Adrenal gland (tissue), 5 donors: ENCODE data around the gene TMEM156.

Experiments
- POLR2A ChIP-seq, 2 donors: fragments of 450-650 bp; IDR thresholded peaks; one replicate each; pipeline ENCODE4 v1.6.1; 2017; ENCODE audit warnings: antibody characterized with exemption in 2 of 2, mild to moderate bottlenecking in 2 of 2, moderate library complexity in 1 of 2
- TF ChIP-seq, protein P1 (sequence below), 6 experiments: fragments of 450-650 bp in 4 of 6; fragments of 200-600 bp in 2 of 6; sonication (generic) in 1 of 6; IDR thresholded peaks; 1 replicate in 5 of 6; 2 replicates in 1 of 6; pipeline versions ENCODE4 v1.5.1 to v1.8.0; 2016 to 2021; ENCODE audit warnings: antibody characterized with exemption in 6 of 6, mild to moderate bottlenecking in 2 of 6, moderate library complexity in 1 of 6
- donor health status: DM: no; HTN: no; CAD: no.

- TF ChIP-seq POLR2A (IDR thresholded peaks at IDR 0.05), result no peak
- TF ChIP-seq, protein P1, sequence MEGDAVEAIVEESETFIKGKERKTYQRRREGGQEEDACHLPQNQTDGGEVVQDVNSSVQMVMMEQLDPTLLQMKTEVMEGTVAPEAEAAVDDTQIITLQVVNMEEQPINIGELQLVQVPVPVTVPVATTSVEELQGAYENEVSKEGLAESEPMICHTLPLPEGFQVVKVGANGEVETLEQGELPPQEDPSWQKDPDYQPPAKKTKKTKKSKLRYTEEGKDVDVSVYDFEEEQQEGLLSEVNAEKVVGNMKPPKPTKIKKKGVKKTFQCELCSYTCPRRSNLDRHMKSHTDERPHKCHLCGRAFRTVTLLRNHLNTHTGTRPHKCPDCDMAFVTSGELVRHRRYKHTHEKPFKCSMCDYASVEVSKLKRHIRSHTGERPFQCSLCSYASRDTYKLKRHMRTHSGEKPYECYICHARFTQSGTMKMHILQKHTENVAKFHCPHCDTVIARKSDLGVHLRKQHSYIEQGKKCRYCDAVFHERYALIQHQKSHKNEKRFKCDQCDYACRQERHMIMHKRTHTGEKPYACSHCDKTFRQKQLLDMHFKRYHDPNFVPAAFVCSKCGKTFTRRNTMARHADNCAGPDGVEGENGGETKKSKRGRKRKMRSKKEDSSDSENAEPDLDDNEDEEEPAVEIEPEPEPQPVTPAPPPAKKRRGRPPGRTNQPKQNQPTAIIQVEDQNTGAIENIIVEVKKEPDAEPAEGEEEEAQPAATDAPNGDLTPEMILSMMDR (IDR thresholded peaks at IDR 0.05), result no peak
Measured at GRCh38 chr4:39037491-39037825, 5.2 kb upstream of the TMEM156 start.
